Measurements from ENCODE around the gene FOXF1. TPM values are rescaled to one million over a fixed set of nuclear protein-coding genes. Genes with fewer than 3 reads are reported as not detected.

The FOXF1 gene
- total RNA-seq, 1 experiment from 2014 or later, result 2.2 TPM

GRCh38 chr16:86492961-86493629 lies 17.2 kb upstream of the FOXF1 start:
- no peak for DNase-seq (ENCODE audit: low read depth)

GRCh38 chr16:86494039-86494564 lies 16.2 kb upstream of the FOXF1 start:
- no peak for DNase-seq (ENCODE audit: low read depth)

- DNase-seq (ENCODE audit: low read depth), result no peak
Observed at GRCh38 chr16:86494565-86495356, 15.6 kb upstream of the FOXF1 start.

- no peak for DNase-seq (ENCODE audit: low read depth)
Observed at GRCh38 chr16:86495357-86495701, 15.0 kb upstream of the FOXF1 start.

GRCh38 chr16:86495756-86496261 lies 14.5 kb upstream of the FOXF1 start:
- no peak for DNase-seq (ENCODE audit: low read depth)

- no peak for DNase-seq (ENCODE audit: low read depth)
Observed at GRCh38 chr16:86496262-86496928, 13.9 kb upstream of the FOXF1 start.

- no peak for DNase-seq (ENCODE audit: low read depth)
Observed at GRCh38 chr16:86496929-86497461, 13.3 kb upstream of the FOXF1 start.

GRCh38 chr16:86497551-86498021 lies 12.7 kb upstream of the FOXF1 start:
- no peak for DNase-seq (ENCODE audit: low read depth)

GRCh38 chr16:86498155-86498670 lies 12.1 kb upstream of the FOXF1 start:
- no peak for DNase-seq (ENCODE audit: low read depth)

- DNase-seq (ENCODE audit: low read depth), result no peak
Observed at GRCh38 chr16:86498671-86499439, 11.5 kb upstream of the FOXF1 start.

- no peak for DNase-seq (ENCODE audit: low read depth)
Observed at GRCh38 chr16:86499440-86499786, 10.9 kb upstream of the FOXF1 start.

- DNase-seq (ENCODE audit: low read depth), result no peak
Observed at GRCh38 chr16:86499889-86500707, 10.2 kb upstream of the FOXF1 start.

GRCh38 chr16:86500708-86501510 lies 9.4 kb upstream of the FOXF1 start:
- DNase-seq (ENCODE audit: low read depth), result no peak

GRCh38 chr16:86501989-86502855 lies 8.1 kb upstream of the FOXF1 start:
- DNase-seq (ENCODE audit: low read depth), result no peak

GRCh38 chr16:86502856-86503748 lies 7.2 kb upstream of the FOXF1 start:
- DNase-seq (ENCODE audit: low read depth), result no peak

GRCh38 chr16:86503830-86504229 lies 6.5 kb upstream of the FOXF1 start:
- no peak for DNase-seq (ENCODE audit: low read depth)

All from Daoy (cell line).